HG03159 (cell line): ENCODE data around the gene CNTN4.

Experiments used
- ATAC-seq: cut with Tn5 transposase; IDR thresholded peaks from one replicate; pipeline ENCODE4 v1.9.1; 2021; ENCODE audit warnings: mild to moderate bottlenecking, moderate library complexity; ENCODE audit not compliant: unreplicated experiment

Gene CNTN4

GRCh38 chr3:2375376-2375775 lies 276.7 kb downstream of the CNTN4 start:
- ATAC-seq, result no peak

DNA sequence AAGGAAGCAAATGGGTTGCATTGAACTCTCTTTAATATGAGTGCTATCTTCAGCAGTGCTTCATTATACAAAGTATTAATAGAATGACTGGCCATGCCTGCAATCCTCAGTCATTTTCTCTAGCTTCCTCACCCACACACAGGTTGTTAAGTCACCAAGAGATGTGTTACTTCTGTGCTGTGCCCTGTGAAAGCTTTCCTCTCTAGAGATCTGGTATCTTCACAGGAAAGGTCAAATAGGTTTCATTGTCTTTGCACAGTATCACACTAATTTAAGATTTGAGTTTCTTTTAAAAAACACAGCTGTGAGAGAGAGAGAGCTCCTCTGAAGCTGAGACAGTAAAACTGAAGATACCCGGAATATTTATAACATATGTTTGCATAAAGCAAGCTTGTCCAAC lies 278.6 kb downstream of the CNTN4 start:
- no peak for ATAC-seq

DNA sequence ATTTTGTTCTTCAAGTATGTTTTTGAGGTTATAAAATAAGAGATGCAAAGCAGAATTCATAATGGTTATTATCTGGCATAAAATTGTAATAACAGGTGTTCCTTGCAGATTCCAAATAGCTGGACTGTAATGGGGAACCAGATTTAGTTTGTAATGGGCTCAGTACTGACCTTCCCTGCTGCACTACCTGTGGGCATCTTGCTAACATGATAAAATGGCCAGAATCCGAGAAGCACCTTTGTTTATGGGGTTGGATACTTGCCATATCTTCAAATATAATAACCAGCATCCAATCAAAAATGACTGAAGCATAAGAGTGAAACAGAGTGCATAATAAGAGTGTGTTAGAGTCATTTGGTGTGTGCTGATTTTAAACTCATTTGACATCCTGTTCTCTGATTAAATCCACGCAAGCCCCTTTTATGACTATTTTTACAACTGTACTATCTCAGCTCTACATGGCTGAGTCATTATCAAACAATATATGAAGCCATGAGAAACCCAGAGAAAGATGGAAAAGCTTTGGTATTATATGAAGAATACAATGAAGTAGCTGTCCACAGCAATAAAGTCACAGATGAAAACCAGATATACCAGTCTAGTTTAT lies 292.4 kb downstream of the CNTN4 start:
- no peak for ATAC-seq

- no peak for ATAC-seq
Measured at GRCh38 chr3:2391896-2392295, 293.2 kb downstream of the CNTN4 start.

DNA sequence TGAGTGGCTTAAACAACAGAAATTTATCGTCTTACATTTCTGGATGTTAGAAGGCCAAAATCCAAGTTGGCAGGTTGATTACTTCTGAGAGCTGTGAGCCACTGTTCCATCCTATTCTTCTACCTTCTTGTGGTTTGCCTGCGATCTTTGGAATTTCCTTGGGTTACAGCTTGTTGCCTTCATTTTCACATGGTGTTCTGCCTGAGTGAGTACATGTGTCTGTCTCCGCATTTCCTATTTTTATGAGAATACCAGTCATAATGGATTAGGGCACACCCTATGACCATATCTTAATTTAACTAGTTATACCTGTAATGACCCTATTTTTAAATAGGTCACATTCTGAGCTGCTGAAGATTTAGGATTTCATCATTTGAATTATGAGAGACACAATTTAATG lies 294.3 kb downstream of the CNTN4 start:
- ATAC-seq, result no peak

GRCh38 chr3:2415083-2415482 lies 316.4 kb downstream of the CNTN4 start:
- ATAC-seq, result no peak

GRCh38 chr3:2420919-2421318 lies 322.3 kb downstream of the CNTN4 start:
- no peak for ATAC-seq

- ATAC-seq, result no peak
Measured at GRCh38 chr3:2423143-2423542, 324.5 kb downstream of the CNTN4 start.

DNA sequence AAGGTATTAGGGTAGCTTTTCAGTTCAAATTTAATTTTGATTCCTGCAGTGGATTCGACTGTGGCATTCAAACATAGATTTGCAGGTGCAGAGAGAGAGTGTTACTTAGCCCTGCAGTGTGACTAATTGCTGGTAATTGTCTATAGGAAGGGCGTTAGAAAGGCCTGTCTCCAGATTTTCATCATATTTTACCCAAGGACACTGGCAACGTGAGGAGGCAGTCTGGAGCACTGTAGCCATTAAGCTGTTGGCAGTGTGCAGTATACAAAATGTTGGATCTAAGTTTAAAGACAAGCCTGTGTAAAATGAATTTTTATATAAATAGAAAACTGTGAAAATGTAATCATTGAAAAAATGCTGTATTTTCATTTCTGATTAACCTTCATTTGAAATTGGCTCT lies 342.9 kb downstream of the CNTN4 start:
- no peak for ATAC-seq

- ATAC-seq, result no peak
Measured at GRCh38 chr3:2446146-2446545, 347.5 kb downstream of the CNTN4 start.

- ATAC-seq, result no peak
Measured at GRCh38 chr3:2452249-2452648, 353.6 kb downstream of the CNTN4 start.

GRCh38 chr3:2454865-2455264 lies 356.2 kb downstream of the CNTN4 start:
- ATAC-seq, result no peak

- ATAC-seq, result no peak
Measured at GRCh38 chr3:2456788-2457187, 358.1 kb downstream of the CNTN4 start.

DNA sequence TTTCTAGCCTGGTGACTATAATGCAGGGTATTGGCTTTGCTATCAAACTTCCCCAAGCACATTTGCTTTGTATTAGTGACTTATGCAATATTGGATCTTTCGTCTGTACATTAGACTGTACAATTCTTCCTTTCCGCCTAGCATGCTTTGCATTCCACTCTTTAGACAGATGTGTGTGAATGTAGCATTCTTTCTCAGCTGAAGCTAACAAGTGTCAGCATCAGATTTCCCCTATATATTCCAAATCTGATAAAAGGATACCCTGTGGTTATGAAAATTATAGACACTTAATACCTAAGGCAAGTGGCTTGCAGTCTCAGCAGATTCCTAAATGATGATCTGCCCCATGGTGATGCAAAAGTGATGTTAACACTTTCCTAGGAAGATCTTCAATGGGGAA lies 360.1 kb downstream of the CNTN4 start:
- ATAC-seq, result no peak

GRCh38 chr3:2465842-2466241 lies 367.2 kb downstream of the CNTN4 start:
- no peak for ATAC-seq

DNA sequence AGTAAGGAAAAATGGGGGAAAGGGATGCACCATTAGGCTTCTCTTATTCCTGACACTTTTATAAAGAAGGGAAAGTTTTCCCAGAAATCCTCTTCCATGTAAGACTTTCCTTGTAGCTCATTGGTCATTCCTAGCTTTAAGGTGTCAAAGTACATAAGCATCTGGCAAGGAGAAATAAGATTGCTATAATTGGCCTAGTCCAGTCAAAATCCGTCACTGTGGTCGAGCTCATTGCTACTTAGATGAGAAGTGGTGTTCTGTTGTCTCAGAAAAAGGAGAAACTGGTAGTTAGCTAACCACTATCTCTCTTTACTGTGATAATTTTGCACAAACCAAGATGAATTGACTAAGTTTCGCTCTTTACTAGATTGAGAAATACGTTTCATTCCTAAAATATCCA lies 370.1 kb downstream of the CNTN4 start:
- no peak for ATAC-seq

DNA sequence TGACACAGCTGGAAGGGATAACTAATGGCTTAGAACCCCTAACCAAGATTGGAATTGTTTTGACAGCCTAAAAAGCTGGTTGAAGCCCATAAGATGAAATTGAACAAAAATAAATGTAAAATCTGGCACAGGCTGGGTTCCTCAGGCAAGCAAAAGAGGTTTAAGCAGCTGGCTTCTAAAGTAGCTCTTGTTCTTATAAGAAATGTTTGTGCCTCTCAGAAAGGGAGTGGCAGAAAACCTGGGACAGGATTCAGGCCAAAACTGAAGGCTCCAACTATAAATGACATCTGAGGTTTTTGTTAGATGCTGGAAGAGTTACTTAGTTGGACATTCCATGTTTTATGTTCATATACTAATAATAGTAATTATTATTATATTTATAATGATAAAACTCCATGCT lies 378.3 kb downstream of the CNTN4 start:
- no peak for ATAC-seq

DNA sequence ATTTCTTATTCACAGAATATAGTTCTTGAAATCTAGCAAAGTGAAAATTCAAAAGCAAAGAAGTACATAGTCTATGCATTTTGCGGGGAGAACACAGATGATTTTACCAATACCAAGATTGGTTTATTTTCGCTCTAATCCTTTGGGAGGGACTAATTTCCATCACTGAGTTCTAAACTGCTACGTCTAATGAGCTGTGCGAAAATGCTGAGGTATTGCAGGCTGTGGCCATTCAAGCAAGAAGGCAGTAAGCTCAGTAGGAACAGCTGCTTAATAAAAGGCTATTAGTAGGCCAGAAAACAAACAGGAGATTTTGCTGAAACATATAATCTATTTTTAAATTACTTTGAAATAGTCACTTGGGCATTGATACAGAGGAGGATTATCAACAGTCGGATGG lies 379.0 kb downstream of the CNTN4 start:
- no peak for ATAC-seq

DNA sequence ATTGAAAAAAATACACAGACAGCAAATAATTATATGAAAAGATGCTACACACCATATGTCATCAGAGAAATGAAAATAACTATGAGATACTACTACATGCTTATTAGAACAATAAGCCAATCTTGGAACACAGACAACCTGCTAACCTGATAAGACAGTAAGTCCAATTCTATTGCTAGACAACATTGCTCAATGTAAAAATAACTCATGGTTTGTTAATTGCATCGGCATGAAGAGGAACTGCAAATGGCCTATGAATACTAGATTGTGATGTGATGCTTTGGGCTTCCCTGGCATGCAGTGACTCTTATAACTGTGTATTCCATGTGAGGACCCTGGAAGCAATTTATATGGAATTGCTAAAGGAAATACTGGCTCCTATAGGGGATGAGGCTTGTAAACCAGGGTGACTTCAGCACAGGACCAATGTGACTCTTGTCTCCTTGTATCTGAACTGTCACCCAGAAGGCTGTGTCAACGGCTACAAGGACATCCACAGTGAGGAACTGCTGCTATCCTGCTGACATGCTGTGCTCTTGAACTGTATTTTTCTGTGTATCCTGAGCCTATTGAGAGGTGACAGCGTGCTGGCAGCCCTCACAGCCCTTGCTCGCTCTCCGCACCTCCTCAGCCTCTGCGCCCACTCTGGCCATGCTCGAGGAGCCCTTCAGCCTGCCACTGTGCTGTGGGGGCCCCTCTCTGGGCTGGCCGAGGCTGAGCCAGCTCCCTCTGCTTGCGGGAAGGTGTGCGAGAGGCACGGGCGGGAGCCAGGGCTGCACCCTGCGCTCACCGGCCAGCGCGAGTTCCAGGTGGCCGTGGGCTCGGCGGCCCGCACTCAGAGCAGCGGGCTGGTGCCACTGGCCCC lies 385.7 kb downstream of the CNTN4 start:
- no peak for ATAC-seq

DNA sequence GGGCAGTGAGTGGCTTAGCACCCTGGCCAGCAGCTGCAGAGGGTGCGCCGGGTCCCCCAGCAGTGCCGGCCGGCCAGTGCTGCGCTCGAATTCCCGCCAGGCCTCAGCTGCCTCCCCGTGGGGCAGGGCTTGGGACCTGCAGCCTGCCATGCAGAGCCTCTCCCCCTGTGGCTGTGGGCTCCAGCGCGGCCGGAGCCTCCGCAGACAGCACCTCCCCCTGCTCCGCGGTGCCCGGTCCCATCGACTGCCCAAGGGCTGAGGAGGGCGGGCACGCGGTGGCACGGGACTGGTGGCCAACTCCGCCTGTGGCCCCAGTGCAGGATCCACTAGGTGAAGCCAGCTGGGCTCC lies 386.3 kb downstream of the CNTN4 start:
- no peak for ATAC-seq

DNA sequence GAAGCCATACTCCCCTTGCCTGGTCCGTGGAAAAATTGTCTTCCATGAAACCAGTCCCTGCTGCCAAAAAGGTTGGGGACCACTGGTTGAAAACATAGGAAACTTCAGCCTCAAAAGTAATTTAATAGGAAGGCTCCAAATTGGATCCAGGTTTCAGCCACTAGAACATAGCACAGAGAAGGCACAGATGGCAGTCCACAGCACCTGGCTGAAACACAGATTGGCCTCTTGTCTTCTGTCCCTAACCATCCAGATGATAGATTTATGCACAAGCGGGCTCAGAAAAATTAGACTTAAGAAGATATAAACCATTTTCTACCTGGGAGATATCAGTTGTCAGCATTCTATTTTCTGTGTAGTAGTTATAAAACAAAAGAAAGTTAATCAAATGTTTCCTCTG lies 397.1 kb downstream of the CNTN4 start:
- no peak for ATAC-seq

GRCh38 chr3:2504912-2505311 lies 406.2 kb downstream of the CNTN4 start:
- ATAC-seq, result no peak

- ATAC-seq, result no peak
Measured at GRCh38 chr3:2506776-2507175, 408.1 kb downstream of the CNTN4 start.
